WTC11 (cell line): ENCODE measurements around the gene RGS6. TPM values are rescaled to one million over a fixed set of nuclear protein-coding genes. Genes with fewer than 3 reads are reported as not detected.

Experiments
- ATAC-seq: fragments of 200-7000 bp; cut with Tn5 transposase; 2 replicates; pipeline ENCODE4 v1.10.0; 2021; ENCODE audit warnings: mild to moderate bottlenecking, moderate library complexity
- CTCF ChIA-PET: fragments of 300-600 bp; sonication (Branson Sonifier 250); formaldehyde crosslinking; loops from one replicate; lab custom pipeline; 2021; ENCODE audit warnings: antibody characterized with exemption; lab: Charles Lee
- POLR2A ChIA-PET: fragments of 350-600 bp; sonication (Branson Sonifier 250); formaldehyde crosslinking; loops from one replicate; lab custom pipeline; 2021; ENCODE audit warnings: antibody characterized with exemption; lab: Charles Lee
- DNase-seq: peaks from one replicate; pipeline ENCODE4 v3.0.0; 2021; ENCODE audit warnings: low spot score
- H3K27ac Mint-ChIP-seq: 2 replicates; pipeline ENCODE4 v1.8.0; 2021; ENCODE audit warnings: mixed read lengths
- H3K27me3 Mint-ChIP-seq: 2 replicates; pipeline ENCODE4 v1.8.0; 2021; ENCODE audit warnings: low read depth, mild to moderate bottlenecking, moderate library complexity, mixed read lengths
- H3K36me3 Mint-ChIP-seq: 2 replicates; pipeline ENCODE4 v1.8.0; 2021; ENCODE audit warnings: mixed read lengths
- H3K4me1 Mint-ChIP-seq: 2 replicates; pipeline ENCODE4 v1.8.0; 2022; ENCODE audit warnings: mixed read lengths
- H3K4me3 Mint-ChIP-seq: 2 replicates; pipeline ENCODE4 v1.8.0; 2021; ENCODE audit warnings: mild to moderate bottlenecking, moderate library complexity, mixed read lengths
- H3K9me3 Mint-ChIP-seq: 2 replicates; pipeline ENCODE4 v1.8.0; 2021; ENCODE audit warnings: mixed read lengths
- CBFB ChIP-seq: sonication (generic); formaldehyde crosslinking; IDR thresholded peaks from 2 replicates; pipeline ENCODE4 v1.8.1; 2022; ENCODE audit warnings: mild to moderate bottlenecking, low read depth, missing genetic modification reagents
- ESRRA ChIP-seq: sonication (generic); formaldehyde crosslinking; IDR thresholded peaks from 2 replicates; pipeline ENCODE4 v1.8.1; 2022; ENCODE audit warnings: mild to moderate bottlenecking, missing genetic modification reagents, borderline replicate concordance
- FOXP1 ChIP-seq: sonication (generic); formaldehyde crosslinking; IDR thresholded peaks from 2 replicates; pipeline ENCODE4 v1.8.0; 2022; ENCODE audit warnings: missing genetic modification reagents, mild to moderate bottlenecking, moderate library complexity, borderline replicate concordance
- MXD4 ChIP-seq: fragments of 250-450 bp; sonication (Bioruptor Pico); IDR thresholded peaks from 2 replicates; pipeline ENCODE4 v1.8.0; 2021; ENCODE audit warnings: mild to moderate bottlenecking, moderate library complexity, borderline replicate concordance
- NFE2L1 ChIP-seq: sonication (generic); formaldehyde crosslinking; IDR thresholded peaks from 2 replicates; pipeline ENCODE4 v1.8.1; 2023; ENCODE audit warnings: missing genetic modification reagents
- NR1H2 ChIP-seq: sonication (generic); formaldehyde crosslinking; IDR thresholded peaks from 2 replicates; pipeline ENCODE4 v1.9.0; 2021; ENCODE audit warnings: mild to moderate bottlenecking, moderate library complexity, missing genetic modification reagents
- NR2C2 ChIP-seq: sonication (generic); formaldehyde crosslinking; IDR thresholded peaks from 2 replicates; pipeline ENCODE4 v1.8.0; 2022; ENCODE audit warnings: mild to moderate bottlenecking, missing genetic modification reagents
- NR3C1 ChIP-seq: sonication (generic); formaldehyde crosslinking; conservative IDR thresholded peaks from 2 replicates; pipeline ENCODE4 v1.8.1; 2023; ENCODE audit warnings: low read depth, mild to moderate bottlenecking, missing genetic modification reagents
- RELA ChIP-seq: sonication (generic); formaldehyde crosslinking; IDR thresholded peaks from 2 replicates; pipeline ENCODE4 v1.8.1; 2022; ENCODE audit warnings: missing genetic modification reagents, mild to moderate bottlenecking, borderline replicate concordance
- ZNF317 ChIP-seq: sonication (generic); formaldehyde crosslinking; IDR thresholded peaks from 2 replicates; pipeline ENCODE4 v1.8.1; 2023; ENCODE audit warnings: low read depth, mild to moderate bottlenecking, moderate library complexity, missing genetic modification reagents, borderline replicate concordance
- ZNF396 ChIP-seq: fragments of 250-450 bp; sonication (Bioruptor Pico); IDR thresholded peaks from 2 replicates; pipeline ENCODE4 v1.8.0; 2021; ENCODE audit warnings: mild to moderate bottlenecking, moderate library complexity, borderline replicate concordance
- ZNF671 ChIP-seq: fragments of 250-450 bp; sonication (Bioruptor Pico); IDR thresholded peaks from 2 replicates; pipeline ENCODE4 v1.8.0; 2021; ENCODE audit warnings: mild to moderate bottlenecking
- total RNA-seq: library from RNA; stranded (reverse); gene quantifications from 3 replicates; pipeline ENCODE4 v1.2.3, GENCODE V29; 2021
- TF ChIP-seq, protein P1 (sequence below): fragments of 250-450 bp; sonication (Bioruptor Pico); IDR thresholded peaks from 2 replicates; pipeline ENCODE4 v2.1.2; 2022; ENCODE audit warnings: mild to moderate bottlenecking, moderate library complexity
- TF ChIP-seq, protein P2 (sequence below): sonication (generic); formaldehyde crosslinking; IDR thresholded peaks from 2 replicates; pipeline ENCODE4 v1.8.1; 2023; ENCODE audit warnings: mild to moderate bottlenecking, missing genetic modification reagents
- TF ChIP-seq, protein P3 (sequence below): sonication (generic); formaldehyde crosslinking; IDR thresholded peaks from 2 replicates; pipeline ENCODE4 v1.8.1; 2022; ENCODE audit warnings: low read depth, missing genetic modification reagents, borderline replicate concordance
- TF ChIP-seq, protein P4 (sequence below): sonication (generic); formaldehyde crosslinking; IDR thresholded peaks from 2 replicates; pipeline ENCODE4 v1.8.1; 2023; ENCODE audit warnings: mild to moderate bottlenecking, missing genetic modification reagents
- TF ChIP-seq, protein P5 (sequence below): sonication (generic); formaldehyde crosslinking; IDR thresholded peaks from 2 replicates; pipeline ENCODE4 v1.8.1; 2022; ENCODE audit warnings: mild to moderate bottlenecking, moderate library complexity, missing genetic modification reagents
- TF ChIP-seq, protein P6 (sequence below): sonication (generic); formaldehyde crosslinking; IDR thresholded peaks from 2 replicates; pipeline ENCODE4 v1.8.1; 2022; ENCODE audit warnings: missing genetic modification reagents, borderline replicate concordance
- TF ChIP-seq, protein P7 (sequence below): sonication (generic); formaldehyde crosslinking; IDR thresholded peaks from 2 replicates; pipeline ENCODE4 v1.8.0; 2023; ENCODE audit warnings: mild to moderate bottlenecking, missing genetic modification reagents

The RGS6 gene
- total RNA-seq, 1 experiment from 2014 or later = 1.0 TPM

DNA sequence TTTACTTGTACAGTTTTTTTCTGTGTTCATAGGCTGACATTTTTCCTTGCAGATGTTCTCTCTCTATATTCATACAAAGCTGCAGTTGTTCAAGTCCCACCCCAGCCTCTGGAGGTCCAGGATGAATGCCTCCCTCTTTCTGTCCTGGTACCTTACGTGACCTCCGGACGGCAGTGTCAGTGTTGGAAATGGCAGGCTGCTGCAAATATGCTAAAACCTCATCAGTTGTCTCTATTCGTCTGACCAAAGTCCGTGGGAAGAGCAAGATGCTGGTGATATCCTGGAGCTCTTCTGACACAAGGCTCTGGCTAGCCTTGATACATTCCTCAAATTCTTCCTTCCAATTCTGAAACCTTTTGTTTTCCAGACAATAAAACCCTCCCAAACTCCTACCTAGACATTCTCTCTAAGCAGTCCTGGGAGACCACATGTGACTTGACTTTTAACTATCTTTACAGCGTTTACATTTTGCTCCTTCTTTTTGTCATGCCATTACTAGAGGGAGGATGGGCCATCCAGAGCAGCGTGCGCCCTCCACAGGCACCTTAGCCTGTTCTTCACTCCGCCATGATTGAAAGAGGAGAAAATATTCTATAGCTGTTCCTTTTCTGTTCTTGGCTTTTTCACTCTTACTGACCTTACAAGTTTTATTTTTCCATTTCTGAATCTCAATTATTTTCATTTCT, 143.6 kb downstream of the RGS6 start:
- Mint-ChIP-seq H3K27me3 (no peaks in the 10 kb centered on the region), H3K9me3 (peaks cover 19% of the 10 kb centered on the region), H3K27ac (peak overlapping the region; percentile 71; the same call in 1 of the 2 replicates), H3K4me3 (no peak overlapping the region), H3K4me1 (peaks cover 16% of the 10 kb centered on the region), H3K36me3 (peaks cover 8% of the 10 kb centered on the region; the same call in 1 of the 2 replicates)
- TF ChIP-seq NR2C2 (CRISPR knock-in tag) (no peak), ZNF671 (CRISPR knock-in tag) (no peak), RELA (no peak)
- TF ChIP-seq, protein P1, sequence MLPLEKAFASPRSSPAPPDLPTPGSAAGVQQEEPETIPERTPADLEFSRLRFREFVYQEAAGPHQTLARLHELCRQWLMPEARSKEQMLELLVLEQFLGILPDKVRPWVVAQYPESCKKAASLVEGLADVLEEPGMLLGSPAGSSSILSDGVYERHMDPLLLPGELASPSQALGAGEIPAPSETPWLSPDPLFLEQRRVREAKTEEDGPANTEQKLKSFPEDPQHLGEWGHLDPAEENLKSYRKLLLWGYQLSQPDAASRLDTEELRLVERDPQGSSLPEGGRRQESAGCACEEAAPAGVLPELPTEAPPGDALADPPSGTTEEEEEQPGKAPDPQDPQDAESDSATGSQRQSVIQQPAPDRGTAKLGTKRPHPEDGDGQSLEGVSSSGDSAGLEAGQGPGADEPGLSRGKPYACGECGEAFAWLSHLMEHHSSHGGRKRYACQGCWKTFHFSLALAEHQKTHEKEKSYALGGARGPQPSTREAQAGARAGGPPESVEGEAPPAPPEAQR (CRISPR knock-in tag) = no peak
- TF ChIP-seq, protein P2, sequence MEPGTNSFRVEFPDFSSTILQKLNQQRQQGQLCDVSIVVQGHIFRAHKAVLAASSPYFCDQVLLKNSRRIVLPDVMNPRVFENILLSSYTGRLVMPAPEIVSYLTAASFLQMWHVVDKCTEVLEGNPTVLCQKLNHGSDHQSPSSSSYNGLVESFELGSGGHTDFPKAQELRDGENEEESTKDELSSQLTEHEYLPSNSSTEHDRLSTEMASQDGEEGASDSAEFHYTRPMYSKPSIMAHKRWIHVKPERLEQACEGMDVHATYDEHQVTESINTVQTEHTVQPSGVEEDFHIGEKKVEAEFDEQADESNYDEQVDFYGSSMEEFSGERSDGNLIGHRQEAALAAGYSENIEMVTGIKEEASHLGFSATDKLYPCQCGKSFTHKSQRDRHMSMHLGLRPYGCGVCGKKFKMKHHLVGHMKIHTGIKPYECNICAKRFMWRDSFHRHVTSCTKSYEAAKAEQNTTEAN = no peak
- TF ChIP-seq, protein P3, sequence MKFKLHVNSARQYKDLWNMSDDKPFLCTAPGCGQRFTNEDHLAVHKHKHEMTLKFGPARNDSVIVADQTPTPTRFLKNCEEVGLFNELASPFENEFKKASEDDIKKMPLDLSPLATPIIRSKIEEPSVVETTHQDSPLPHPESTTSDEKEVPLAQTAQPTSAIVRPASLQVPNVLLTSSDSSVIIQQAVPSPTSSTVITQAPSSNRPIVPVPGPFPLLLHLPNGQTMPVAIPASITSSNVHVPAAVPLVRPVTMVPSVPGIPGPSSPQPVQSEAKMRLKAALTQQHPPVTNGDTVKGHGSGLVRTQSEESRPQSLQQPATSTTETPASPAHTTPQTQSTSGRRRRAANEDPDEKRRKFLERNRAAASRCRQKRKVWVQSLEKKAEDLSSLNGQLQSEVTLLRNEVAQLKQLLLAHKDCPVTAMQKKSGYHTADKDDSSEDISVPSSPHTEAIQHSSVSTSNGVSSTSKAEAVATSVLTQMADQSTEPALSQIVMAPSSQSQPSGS (CRISPR knock-in tag) = no peak
- ATAC-seq (peak; percentile 96), DNase-seq (no peak)
- POLR2A ChIA-PET = no interaction called here
- CTCF ChIA-PET = interaction anchor here (1.0 to 1.5 kb wide), 3 partner anchors 10 to 143 kb away, joined by 4 to 7 read pairs (median 5); partner anchors contain the start of gene RGS6

DNA sequence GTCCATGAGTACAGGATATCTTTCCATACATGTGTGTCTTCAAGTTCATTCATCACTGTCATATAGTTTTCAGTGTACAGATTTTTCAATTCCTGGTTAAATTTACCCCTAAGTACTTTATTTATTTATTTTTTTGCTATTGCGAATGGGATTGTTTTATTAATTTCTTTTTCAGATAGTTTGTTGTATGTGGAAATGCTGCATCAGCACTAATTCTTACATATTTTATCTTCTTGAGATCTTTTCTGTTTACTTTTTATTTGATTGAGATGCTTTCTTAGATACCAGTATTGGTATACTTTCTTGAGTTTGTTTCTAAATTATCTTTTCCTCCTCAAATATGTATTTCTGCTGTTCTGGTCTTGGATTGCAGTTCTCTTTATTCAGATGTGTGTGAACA, 148.9 kb downstream of the RGS6 start:
- H3K27ac Mint-ChIP-seq = no peak overlapping the region
- peaks cover 19% of the 10 kb centered on the region for H3K4me1 Mint-ChIP-seq
- ATAC-seq = no peak
- peaks cover 28% of the 10 kb centered on the region for H3K9me3 Mint-ChIP-seq
- no peak overlapping the region for H3K4me3 Mint-ChIP-seq
- H3K27me3 Mint-ChIP-seq = no peaks in the 10 kb centered on the region
- POLR2A ChIA-PET = no interaction called here
- TF ChIP-seq, protein P4, sequence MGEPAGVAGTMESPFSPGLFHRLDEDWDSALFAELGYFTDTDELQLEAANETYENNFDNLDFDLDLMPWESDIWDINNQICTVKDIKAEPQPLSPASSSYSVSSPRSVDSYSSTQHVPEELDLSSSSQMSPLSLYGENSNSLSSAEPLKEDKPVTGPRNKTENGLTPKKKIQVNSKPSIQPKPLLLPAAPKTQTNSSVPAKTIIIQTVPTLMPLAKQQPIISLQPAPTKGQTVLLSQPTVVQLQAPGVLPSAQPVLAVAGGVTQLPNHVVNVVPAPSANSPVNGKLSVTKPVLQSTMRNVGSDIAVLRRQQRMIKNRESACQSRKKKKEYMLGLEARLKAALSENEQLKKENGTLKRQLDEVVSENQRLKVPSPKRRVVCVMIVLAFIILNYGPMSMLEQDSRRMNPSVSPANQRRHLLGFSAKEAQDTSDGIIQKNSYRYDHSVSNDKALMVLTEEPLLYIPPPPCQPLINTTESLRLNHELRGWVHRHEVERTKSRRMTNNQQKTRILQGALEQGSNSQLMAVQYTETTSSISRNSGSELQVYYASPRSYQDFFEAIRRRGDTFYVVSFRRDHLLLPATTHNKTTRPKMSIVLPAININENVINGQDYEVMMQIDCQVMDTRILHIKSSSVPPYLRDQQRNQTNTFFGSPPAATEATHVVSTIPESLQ = no peak
- TF ChIP-seq ZNF396 (CRISPR knock-in tag) (no peak), NR1H2 (no peak), ZNF317 (no peak), FOXP1 (no peak), ESRRA (CRISPR knock-in tag) (no peak), NR3C1 (CRISPR knock-in tag) (no peak), NFE2L1 (CRISPR knock-in tag) (no peak), MXD4 (CRISPR knock-in tag) (no peak), CBFB (CRISPR knock-in tag) (no peak)
- TF ChIP-seq, protein P5, sequence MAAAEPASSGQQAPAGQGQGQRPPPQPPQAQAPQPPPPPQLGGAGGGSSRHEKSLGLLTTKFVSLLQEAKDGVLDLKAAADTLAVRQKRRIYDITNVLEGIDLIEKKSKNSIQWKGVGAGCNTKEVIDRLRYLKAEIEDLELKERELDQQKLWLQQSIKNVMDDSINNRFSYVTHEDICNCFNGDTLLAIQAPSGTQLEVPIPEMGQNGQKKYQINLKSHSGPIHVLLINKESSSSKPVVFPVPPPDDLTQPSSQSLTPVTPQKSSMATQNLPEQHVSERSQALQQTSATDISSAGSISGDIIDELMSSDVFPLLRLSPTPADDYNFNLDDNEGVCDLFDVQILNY (CRISPR knock-in tag) = no peak
- TF ChIP-seq, protein P6, sequence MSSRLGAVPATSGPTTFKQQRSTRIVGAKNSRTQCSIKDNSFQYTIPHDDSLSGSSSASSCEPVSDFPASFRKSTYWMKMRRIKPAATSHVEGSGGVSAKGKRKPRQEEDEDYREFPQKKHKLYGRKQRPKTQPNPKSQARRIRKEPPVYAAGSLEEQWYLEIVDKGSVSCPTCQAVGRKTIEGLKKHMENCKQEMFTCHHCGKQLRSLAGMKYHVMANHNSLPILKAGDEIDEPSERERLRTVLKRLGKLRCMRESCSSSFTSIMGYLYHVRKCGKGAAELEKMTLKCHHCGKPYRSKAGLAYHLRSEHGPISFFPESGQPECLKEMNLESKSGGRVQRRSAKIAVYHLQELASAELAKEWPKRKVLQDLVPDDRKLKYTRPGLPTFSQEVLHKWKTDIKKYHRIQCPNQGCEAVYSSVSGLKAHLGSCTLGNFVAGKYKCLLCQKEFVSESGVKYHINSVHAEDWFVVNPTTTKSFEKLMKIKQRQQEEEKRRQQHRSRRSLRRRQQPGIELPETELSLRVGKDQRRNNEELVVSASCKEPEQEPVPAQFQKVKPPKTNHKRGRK (CRISPR knock-in tag) = no peak
- TF ChIP-seq, protein P7, sequence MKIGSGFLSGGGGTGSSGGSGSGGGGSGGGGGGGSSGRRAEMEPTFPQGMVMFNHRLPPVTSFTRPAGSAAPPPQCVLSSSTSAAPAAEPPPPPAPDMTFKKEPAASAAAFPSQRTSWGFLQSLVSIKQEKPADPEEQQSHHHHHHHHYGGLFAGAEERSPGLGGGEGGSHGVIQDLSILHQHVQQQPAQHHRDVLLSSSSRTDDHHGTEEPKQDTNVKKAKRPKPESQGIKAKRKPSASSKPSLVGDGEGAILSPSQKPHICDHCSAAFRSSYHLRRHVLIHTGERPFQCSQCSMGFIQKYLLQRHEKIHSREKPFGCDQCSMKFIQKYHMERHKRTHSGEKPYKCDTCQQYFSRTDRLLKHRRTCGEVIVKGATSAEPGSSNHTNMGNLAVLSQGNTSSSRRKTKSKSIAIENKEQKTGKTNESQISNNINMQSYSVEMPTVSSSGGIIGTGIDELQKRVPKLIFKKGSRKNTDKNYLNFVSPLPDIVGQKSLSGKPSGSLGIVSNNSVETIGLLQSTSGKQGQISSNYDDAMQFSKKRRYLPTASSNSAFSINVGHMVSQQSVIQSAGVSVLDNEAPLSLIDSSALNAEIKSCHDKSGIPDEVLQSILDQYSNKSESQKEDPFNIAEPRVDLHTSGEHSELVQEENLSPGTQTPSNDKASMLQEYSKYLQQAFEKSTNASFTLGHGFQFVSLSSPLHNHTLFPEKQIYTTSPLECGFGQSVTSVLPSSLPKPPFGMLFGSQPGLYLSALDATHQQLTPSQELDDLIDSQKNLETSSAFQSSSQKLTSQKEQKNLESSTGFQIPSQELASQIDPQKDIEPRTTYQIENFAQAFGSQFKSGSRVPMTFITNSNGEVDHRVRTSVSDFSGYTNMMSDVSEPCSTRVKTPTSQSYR = no peak
- TF ChIP-seq, all 79 proteins: peak for 0
- H3K36me3 Mint-ChIP-seq = peaks cover 23% of the 10 kb centered on the region
- CTCF ChIA-PET = no interaction called here
- DNase-seq = no peak
